Activated T-cell treated with anti-CD3 and anti-CD28 coated beads for 4 hours (primary cell): ENCODE measurements around the gene HSF5.
A peak's percentile ranks its signal among the peaks of the same experiment; 100 is the strongest.
"Not testable (repeated sequence)": the region's sequence is repeated elsewhere in the genome, so short reads cannot be mapped to it uniquely, and the experiment has no call there.

ENCODE experiments used
- DNase-seq: peaks from one replicate; pipeline ENCODE4 v3.0.0-alpha.2; 2020

The HSF5 gene

DNA sequence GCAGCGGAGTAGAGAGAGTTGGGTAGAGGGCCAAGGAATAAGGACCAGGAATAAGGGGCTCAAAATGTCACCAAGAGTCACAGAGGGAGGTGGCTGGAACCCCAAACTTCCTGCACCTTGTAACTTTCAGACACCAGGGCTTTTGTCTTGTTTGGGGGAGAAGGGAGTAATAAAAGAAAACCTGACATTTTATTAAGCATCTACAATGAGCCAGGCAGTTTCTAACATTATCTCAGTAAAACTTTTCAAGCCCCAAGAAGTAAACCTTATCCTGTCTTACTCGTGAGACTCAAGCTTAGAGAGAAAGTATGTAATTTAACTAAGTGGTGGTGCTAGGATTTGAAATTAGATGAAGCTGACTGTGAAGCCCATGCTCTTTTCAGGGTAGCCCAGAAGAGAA is 27.1 kb upstream of the HSF5 start:
- no peak for DNase-seq

DNA sequence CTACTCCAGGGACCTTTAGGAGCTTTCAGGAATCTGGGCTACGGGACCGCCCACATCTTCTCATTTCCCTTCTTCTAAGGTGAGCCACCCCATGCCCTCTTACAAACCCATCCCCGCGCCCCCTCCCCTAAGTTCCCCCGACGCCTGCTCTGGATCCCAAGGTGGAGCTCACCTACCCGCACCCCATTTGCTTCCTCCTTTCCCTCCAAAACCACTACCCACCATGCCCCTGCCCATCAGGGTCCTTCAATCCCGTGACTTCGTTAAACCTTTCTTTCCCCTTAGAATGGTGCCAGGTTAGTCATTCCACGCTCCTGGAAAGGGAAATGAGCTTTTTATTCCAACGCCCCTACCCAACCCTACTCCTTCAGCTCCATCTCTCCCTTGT is 26.6 kb upstream of the HSF5 start:
- DNase-seq: no peak

DNA sequence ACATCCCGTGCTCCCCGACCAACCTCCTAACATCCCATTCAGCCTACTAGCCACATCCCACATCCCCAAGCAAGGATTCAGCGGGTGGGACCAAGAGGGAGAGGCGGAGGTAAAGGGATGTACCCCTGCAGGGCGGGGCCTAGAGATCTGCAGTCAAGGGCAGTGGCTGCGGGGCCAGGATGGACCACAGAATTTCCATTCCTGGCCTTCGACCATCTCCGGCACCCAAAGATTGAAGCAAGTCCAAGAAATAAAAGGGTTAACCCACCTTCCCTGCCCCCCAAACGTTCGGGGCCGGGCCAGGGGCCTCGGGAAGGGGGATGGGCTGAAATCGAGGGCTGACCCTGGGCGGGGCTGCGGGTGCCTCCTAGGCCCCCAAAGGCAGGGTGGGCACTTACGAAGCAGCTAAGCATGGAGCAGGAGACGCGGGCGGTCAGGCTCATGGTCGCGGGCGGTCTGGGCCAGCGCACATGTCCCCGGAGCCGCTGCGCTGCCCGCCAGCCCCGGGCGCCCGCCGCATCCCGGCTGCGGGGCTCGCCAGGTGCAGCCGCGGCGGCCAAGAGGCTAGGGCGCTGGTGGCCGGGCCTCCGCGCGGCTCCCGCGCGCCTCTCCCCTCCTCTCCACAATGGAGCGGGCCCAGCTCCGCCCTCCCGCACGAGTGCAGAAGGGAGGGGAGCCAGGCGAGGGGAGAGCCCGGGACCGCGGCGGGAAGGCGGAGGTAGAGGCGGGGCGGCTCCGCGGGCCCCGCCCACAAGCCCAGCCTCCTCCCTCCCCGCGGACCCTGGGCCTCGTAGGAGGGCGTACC is 26.0 kb upstream of the HSF5 start, which contains the start of gene MTMR4:
TSS of gene MTMR4 (minus strand) at position 674 of the 805 bp plus-strand sequence. CDS start at position 443, 231 bp downstream.
- DNase-seq: peak; percentile 55

DNA sequence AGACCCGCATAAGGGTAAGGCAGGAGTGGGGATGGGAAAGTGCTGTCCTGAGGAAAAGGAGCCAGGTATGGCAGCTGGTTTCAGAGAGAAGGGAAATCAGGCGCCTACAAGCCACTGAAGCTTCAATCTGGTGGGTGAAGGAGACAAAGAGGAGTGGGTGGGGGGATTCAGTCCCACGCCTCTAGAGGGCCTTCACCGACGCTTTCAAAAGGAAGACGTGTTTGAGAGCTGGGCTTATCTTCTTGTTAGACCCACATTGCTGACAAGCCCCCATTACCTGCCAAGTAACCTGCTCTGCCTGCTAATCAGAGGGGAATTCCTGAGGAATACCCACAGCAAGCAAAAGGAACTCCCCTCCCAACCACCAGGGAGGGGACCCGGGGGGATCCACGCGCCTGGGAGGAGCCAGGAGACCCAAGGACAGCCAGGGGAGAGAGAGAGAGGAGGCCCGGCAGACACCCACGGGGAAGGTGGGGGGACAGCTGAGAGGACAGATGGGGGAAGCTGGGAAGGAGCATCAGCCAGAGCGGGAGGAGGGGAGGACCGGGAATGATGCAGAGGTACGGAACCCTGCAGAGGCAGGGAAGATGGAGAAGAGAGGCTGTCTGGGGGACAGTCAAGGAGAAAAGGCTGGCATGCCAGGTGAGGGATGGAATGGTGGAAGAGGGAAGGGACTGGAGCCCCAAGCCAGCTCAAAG is 25.2 kb upstream of the HSF5 start:
- no peak for DNase-seq

DNA sequence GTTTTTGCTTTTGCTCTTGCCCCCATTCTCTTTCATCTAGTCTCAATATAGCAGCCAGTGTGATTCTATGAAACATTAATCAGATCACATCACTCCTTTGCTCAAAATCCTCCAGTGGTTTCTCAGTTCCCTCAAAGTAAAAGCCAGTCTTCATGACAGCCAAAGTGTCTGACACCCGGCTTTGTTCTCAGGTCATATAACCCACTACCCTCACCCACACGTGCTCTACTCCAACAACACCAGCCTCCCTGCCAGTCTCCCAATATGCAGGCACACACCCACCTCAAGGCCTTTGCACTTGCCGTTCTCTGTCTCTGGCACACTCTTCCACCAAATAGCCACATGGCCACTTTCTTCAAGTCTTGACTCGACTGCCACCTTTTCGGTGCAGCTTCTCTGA is 21.9 kb upstream of the HSF5 start:
- no peak for DNase-seq

DNA sequence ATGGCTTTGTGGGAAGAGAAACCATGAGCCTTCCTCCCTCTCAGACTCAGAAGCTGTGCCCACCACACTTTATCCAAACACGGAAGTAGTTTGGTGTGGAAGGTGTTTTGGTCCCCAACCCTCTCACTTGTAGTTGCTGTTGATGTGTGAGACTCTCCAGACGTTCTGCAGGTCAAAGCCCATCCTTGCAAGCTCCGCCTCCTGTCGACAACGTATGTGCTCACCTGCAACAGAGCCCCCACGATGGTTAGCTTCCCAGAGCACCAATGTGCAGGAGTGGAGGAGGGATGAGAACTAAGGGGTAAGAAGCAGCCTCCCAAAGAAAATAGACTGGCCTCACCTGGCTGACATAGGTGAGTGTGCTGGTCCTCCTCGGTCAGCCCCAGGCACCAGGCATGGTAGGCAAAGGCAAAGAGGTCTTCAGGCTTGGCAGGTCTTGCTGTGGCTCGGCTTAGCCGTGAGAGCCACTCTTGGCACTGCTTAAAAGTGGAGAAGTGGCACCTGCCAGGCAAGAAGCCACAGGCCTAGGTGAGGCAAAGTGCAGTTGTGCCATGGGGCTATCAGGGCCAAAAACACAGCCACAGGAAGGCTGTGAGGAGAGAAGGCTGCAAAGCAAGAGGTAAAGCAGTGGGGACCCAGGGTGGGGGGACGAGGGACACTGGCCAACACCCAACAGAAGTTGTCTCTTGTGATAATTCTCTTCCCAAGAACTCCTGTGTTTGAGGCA is 20.3 kb upstream of the HSF5 start:
- DNase-seq: no peak

DNA sequence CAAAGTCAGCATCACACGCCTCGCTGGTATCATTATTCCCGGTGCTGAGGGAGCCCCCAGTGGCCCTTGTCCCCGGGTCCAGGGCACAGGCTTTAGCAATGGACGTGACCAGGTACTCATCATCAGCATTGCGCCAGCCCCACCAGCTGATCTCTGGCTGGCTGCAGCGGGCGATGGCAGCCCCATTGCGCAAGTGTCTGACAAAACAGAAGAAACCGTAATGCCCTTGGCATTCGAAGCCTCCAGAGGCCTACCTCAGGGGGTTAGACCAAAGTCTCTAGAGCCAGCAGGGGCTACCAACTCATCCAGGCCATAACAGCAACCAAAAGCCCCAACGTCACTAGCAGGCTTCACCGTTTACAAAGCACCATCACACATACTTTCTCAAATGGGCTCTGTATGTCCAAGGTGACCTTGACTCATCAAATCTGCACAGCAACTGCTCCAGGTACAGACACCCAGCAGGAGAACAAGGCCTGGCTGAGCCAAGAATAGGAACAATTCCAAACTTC is 19.0 kb upstream of the HSF5 start:
- no peak for DNase-seq

DNA sequence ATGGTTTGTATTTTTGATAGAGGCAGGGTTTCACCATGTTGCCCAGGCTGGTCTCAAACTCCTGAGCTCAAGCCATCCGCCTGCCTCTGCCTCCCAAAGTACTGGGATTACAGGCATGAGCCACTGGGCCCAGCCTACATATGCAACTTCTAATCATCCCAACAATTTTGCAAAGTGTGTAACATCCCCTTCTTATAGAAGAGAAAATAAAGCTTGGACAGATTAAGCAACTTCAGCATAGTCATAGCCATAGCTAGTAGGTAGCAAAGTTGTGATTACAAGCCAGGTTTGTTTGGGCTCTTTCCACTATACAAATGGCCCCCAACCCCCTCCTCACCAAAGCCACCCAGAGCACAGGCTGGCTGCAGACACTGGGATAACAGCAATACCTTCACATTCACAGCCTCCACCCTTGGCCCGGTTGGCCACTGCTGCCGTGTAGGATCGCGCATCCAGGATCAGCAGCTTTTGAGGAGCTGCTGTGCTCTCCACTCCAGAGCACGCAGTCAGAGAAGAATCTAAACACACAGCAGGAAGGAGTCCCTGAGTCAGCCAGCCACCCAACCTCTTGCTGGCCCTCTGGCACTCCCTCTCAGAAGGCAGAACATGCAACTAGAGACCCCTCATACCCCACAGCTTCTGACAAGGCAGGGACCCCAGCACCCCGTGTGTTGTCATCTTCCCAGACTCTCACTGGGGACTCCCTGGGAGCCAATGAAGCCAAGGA is 18.3 kb upstream of the HSF5 start:
- no peak for DNase-seq

DNA sequence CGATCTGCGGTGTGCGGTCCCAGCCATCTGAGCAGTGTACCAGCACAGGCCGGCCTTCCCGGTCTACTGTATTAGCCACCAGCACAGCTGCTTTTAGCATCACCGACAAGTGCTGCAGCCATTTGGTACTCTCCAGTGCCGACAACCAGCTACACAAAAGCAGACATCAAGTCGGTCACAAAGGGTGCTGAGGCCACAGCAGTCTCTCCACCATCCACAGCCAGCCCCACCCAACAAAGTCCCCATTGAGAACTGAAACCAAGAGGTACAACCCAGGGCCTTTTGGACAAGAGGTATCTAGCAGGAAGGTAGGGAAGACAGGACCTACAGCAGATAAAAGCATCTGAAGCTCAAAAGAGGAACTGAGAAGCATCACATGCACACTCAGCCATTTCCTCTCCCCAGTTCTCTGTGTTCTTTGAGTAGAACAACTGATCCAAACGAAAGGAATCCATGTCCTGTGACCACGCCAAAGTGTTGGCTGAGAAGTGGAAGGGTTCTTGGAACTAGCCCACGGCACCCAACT is 16.7 kb upstream of the HSF5 start:
- no peak for DNase-seq

DNA sequence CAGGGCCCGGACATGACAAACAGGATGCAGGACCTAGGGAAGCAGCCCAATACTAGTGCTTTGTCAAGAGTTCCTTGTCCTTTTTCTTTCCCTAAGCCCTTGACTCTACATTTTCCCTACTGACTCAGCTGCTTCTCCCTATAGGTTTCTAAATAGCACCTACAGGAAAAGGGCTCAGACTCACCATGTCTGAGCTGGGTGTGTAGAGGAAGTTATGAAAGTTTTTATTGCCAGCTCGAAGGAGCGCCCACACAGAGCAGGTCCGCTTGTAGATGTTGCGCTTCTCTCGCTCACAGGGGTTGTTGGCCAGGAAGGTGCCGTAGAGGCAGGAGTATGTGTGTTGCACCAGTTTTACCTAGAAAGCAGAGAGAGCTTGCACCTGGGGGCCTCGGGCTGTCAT is 15.7 kb upstream of the HSF5 start:
- DNase-seq: no peak

DNA sequence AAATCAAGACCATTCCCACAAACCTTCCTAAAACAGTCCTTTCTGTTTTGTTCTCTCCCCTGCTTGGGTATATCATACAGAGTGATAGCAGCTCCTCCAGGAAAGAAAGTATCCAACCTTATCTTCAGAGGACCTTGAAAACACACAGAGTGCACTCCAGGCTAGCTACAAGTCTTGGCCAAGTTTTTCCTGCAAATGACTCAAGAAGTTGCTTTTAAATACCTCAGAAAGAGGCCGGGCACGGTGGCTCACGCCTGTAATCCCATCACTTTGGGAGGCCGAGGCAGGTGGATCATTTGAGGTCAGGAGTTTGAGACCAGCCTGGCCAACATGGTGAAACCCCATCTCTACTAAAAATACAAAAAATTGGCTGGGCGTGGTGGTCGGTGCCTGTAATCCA is 14.9 kb upstream of the HSF5 start:
- DNase-seq: not testable (repeated sequence)

DNA sequence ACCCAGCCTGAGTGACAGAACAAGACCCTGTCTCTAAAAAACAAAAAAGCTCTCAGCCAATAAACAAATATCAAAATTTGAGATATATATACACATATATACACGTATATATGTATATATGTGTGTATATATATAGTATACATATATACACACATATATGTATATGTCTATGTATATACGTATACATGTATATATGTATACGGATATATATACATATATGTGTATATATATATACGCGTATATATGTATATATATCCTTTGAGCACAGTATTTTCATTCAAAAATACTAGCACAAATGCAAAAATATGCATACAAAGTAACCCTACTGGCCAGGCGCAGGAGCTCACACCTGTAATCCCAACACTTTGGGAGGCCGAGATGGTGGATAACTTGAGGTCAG is 13.2 kb upstream of the HSF5 start:
- DNase-seq: no peak

DNA sequence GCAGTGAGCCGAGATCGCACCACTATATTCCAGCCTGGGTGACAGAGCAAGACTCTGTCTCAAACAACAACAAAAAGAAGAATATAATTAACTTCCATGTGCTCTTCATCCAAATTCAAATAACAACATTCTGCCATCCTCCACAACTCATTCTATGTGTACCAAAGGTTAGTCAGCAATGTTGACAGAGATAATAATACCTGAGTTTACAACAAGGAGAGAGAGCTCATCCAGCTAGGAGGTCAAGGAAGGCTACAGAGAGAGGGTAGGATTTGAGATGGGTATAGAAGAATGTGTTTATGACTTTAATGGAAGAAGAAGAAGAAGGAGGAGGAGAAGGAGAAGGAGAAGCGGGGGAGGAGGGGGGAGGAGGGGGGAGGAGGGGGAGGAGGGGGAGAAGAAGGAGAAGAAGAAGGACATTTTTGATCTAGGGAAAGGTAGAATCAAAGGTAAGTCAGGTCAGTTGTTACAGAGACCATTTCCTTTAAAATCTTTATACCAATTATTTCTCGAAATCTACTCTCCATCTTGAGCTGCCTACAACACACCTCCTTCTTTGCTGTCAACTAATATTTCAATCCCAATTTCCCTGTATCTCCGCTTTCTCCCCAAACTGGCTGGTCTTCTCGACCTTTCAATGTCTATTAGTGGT is 10.1 kb upstream of the HSF5 start:
- DNase-seq: no peak

DNA sequence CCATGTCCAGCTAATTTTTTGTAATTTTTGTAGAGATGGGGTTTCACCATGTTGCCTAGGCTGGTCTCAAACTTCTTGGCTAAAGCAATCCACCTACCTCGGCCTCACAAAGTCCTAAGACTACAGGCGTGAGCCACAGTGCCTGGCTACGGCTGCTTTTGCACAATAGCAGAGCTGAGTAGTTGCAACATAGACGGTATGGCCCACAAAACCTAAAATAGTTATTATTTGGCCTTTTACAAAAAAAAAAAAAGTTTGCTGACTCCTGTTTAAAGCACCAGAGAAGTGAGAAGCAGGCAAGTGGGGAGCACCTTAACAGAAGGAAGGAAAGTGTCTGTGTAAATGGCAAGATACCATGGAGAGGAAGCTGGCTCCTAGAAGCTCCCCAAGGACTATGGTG is 5.3 kb upstream of the HSF5 start:
- no peak for DNase-seq

DNA sequence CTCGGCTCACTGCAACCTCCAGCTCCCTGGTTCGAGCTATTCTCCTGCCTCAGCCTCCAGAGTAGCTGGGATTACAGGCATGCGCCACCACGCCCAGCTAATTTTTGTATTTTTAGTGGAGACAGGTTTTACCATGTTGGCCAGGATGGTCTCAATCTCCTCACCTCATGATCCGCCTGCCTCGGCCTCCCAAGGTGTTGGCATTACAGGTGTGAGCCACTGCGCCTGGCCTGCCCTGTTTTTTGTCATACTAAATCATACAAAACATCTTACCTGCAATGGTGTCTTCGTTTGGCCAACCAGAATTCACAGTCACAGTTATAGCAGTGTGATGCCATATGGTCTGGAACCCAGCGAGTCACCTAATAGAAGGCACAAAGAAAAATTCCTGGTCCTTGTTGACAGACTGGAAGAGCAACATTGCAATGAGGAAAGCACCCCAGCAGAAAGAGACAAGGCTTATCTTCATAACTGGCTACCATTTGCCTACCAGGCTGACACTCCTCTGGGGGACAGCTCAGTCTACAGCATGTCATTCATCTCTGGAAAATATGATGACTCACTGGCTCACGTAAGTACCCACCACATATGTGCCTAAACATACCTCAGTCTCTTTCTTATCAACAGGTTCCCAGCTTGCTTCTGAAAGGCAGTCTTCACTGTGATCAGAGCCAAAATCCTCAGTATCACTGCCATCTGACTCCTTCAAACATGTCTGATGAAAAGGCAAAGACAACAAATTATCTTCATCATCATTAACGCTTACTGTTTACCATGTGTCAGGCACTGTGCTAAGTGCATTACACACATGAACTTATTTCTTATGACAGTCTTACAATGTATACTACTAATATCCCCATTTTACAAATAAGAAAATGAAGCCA is 4.3 kb upstream of the HSF5 start:
- no peak for DNase-seq

DNA sequence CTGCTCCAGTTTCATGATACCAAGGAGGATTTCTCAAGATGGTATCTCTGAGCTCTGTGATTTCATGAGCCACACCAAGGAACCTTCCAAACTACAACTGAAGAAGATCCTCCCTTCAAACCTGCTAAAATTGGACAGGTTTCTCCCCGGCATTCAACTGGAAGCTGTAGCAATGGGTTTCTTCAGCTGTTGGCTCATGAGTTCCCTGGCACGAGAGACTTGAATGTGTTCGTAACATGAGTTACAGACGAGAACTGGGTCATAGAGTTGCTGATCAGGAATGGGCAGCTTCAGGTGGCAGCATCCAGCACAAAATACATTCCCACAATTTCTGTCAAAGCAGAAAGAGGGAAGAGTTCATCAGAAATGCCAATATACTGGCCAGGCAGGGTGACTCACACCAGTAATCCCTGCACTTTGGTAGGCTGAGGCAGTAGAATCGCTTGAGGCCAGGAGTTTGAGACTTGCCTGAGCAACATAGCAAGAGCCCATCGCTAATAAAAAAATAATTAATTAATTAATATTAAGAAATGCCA is 3.4 kb upstream of the HSF5 start:
- no peak for DNase-seq

DNA sequence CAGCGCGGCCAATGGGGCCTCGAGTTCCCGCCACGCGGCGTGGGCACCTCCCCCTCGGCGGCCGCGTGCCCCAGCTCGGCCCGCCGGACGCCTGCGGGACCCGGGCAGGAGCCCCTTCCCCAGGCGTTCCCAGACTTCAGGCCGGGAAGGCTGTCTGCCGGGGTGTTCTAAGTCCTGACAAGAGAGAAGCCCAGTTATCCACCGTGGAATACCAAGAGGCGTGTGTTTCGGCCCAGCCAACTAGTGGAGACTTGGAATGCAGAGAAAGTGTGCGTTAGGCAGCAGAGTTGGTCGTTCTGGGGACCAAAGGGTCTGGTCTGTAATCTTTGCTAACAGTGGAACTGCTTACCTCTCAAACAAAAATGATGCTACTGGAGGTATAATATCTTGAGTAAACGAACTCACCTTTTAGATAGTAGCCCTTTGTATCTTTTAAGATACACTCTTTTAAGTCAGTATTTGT is 251 bp upstream of the HSF5 start:
- no peak for DNase-seq

DNA sequence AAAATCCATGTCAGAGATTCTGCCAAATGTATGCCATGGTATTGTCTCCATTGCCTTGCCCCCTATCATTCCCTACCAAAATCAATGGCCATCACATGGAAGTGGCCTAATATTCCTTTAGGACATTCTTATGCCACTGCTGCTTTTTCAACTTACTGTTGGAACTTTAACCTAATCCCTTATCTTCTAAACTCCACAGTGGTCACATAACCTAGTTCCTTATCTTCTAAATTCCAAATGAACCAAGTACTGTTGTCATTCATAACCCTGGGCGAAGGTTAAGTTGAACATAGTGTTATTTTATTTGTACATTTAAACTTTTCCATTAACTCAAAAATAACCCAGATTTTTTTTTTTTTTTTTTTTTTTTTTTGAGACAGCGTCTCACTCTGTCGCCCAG is 3.6 kb downstream of the HSF5 start:
- no peak for DNase-seq

DNA sequence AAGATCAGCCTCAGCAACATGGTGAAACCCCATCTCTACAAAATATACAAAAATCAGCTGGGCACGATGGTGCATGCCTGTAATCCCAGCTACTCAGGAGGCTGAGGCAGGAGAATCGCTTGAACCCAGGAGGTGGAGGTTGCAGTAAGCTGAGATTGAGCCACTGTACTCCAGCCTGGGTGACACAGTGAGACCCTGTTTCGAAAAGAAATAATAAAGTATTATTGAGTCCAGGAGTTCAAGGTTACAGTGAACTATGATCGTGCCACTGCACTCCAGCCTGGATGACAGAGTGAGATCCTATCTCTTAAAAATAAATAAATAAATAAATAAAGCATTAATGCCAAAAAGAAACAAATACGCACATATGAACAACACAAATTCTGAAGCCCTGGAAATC is 6.4 kb downstream of the HSF5 start:
- not testable (repeated sequence) for DNase-seq

DNA sequence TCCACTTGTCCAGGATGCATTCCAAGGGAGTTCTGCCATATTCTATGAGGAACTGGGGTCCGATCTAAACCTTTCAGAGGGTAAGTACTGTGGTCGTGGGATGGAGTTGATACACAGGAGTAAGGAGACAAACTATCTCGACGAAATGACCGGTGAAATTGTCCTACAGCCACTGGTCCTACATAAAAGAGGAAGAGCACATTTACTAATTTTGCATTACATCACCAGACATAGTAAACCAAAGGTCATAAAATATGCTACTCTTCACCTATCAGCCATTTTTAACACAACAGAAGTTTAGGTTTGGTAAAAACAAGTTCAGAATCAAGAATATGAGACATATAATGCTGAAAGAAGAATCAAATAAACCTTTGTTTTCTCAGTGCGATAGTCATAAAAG is 8.1 kb downstream of the HSF5 start:
- DNase-seq: no peak

DNA sequence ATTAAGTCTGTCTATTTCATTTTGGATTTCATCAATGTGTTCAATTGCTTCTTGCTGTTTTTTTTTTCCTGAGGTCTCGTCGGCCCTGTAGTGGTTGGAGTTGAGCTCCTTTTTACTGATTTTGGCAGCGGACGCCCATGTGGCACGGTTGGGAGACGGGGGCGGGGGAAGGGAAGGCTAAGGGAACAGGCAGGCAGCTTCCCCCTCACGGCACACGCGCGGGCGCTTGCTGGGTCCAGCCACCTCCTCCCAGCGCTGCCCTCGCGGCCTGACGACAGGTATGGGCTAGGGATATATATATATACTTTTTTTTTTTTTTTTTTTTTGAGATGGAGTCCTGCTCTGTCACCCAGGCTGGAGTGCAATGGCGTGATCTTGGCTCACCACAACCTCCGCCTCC is 11.4 kb downstream of the HSF5 start:
- no peak for DNase-seq
